Hematopoietic multipotent progenitor cell (in vitro differentiated cells): ENCODE measurements around the gene SEPHS2. TPM values are rescaled to one million over a fixed set of nuclear protein-coding genes. Genes with fewer than 3 reads are reported as not detected.
"Not testable (repeated sequence)": the region's sequence is repeated elsewhere in the genome, so short reads cannot be mapped to it uniquely, and the experiment has no call there.

Experiments used
- DNase-seq, 3 donors: peaks; one replicate each; pipeline ENCODE4 v3.0.0-alpha.2; 2011 to 2015; ENCODE audit warnings: low read depth in 2 of 3, low spot score in 2 of 3
- total RNA-seq: library from RNA; depleted of rRNA; stranded (reverse); fragments of >200 nt; gene quantifications from one replicate; pipeline ENCODE4 v1.2.3, GENCODE V29; 2012

The SEPHS2 gene
- total RNA-seq: 18.9 TPM

GRCh38 chr16:30445408-30446202 is at the start of gene SEPHS2:
TSS of gene SEPHS2 (minus strand) at chr16:30445874. CDS start at chr16:30445727, 147 bp downstream.
- DNase-seq: peak; percentile 81 to 98 (median 95)

DNA sequence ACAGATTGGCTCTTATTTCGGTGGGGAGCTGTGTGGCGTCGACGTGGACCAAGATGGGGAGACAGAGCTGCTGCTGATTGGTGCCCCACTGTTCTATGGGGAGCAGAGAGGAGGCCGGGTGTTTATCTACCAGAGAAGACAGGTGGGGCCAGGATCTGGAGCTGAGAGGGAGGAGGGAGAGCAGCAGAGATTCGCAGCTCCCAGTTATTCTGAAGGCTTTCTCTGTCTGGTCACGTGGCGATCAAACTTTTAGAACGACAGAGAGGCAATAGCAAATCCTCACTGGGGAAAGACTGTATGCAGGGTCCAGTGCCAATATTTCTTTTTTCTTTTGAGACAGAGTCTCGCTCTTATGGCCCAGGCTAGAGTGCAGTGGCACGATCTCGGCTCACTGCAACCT is 49.0 kb upstream of the SEPHS2 start:
- DNase-seq: no peak

DNA sequence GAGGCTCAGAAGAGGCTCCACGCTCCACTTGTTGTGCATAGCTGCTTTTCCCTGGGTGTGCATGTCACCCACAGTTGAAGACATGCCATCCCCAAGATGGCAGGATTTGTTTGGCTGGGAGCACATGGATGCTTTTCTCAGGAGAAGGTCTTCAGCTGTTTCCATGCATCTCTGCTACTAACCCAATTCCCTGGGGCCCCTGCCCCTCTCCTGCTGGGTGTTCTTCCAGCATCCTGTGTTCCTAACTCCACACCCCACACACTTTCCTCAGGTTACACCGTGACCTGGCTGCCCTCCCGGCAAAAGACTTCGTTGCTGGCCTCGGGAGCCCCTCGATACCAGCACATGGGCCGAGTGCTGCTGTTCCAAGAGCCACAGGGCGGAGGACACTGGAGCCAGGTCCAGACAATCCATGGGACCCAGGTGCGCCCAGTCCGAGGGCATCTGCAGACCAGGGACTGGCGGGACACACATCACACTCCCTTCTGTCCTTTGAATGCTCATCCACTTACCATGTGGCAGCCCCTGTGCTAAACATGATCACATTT is 48.3 kb upstream of the SEPHS2 start:
- no peak for DNase-seq

DNA sequence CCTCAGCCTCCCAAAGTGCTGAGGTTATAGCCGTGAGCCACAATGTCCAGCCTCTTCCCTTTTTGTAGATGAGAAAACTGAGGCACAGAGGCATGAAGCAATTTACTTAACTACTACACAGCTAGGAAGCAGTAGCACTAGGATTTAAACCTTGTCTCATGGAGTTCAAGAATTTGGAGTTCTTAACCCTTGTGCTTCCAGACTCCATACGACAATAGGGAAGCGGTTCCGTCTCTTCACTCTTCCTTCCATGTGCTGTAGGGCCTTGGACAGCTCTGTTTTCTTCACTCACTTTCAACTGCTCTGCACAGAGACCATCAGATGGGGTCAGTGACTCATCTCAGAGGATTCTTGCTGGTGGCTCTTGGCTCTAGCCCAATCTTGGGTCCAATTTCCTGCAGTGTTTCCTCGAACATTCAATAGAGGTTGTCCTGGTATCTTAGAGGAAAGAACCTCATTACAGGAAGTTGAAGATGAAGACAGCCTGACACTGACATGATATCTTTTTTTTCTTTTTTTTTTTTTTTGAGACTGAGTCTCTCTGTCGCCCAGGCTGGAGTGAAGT is 46.2 kb upstream of the SEPHS2 start:
- peak in 2 of 3 donors; percentile 54 to 62 for DNase-seq

DNA sequence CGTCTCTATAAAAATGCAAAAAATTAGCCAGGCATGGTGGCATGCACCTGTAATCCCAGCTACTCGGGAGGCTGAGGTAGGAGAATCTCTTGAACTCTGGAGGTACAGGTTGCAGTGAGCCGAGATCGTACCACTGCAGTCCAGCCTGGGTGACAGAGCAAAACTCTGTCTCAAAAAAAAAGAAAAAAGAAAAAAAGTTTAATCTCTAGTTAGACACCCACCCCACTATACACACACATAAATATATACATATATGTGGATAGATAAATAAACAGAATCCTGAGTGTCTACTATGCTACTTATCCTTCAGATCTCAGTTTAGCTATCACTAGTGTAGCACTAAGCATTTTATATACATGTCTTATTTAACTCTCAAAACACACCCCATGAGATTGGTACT is 45.6 kb upstream of the SEPHS2 start:
- DNase-seq: no peak

DNA sequence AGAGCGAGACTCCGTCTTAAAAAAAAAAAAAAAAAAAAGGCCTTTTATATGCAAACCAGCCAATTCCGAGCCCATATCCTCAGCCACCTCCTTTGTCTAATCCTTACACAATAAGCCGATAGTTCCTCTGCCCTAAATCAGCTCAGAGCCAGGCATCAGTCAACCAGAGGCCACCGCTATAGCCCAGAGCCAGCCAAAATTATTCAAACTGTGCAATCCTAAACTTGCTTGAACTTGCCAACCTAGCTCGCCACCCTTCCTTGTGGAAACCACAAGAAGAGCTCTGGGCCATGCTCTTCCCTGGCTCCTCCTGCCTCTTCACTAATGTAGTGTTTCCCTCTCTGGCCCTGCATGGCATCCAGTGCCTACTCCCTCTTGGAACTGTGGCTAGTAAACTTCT is 44.5 kb upstream of the SEPHS2 start:
- DNase-seq: no peak

GRCh38 chr16:30488764-30489605 is 43.3 kb upstream of the SEPHS2 start:
- no peak for DNase-seq

DNA sequence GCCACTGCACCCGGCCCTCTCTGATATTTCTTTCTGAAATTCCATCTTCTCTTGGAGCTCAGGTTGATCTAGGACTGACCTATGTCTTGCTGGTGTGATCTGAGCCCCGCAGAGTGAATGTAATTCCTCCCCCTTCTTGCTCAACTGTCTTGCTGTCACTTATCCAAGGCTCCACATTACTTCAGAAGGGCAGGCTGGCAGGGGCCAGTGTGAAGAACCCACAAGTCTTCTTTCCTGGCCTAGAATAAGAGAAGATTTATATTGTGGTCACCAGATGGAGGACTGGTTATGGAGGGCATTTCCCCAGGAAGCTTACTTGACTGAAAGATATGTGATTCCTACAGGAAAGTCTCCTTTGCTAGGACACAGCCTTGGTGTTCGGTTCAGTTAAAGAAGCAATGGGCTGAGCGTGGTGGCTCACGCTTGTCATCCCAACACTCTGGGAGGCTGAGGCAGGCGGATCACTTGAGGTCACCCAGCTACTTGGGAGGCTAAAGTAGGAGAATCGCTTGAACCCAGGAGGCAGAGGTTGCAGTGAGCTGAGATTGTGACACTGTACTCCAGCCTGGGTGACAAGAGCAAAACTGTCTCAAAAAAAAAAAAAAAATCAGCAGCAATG is 40.3 kb upstream of the SEPHS2 start:
- DNase-seq: no peak

GRCh38 chr16:30484887-30485286 is 39.2 kb upstream of the SEPHS2 start:
- DNase-seq: no peak

- DNase-seq: no peak
Observed at GRCh38 chr16:30482366-30482765, 36.7 kb upstream of the SEPHS2 start.

- no peak for DNase-seq
Observed at GRCh38 chr16:30481381-30481780, 35.7 kb upstream of the SEPHS2 start.

DNA sequence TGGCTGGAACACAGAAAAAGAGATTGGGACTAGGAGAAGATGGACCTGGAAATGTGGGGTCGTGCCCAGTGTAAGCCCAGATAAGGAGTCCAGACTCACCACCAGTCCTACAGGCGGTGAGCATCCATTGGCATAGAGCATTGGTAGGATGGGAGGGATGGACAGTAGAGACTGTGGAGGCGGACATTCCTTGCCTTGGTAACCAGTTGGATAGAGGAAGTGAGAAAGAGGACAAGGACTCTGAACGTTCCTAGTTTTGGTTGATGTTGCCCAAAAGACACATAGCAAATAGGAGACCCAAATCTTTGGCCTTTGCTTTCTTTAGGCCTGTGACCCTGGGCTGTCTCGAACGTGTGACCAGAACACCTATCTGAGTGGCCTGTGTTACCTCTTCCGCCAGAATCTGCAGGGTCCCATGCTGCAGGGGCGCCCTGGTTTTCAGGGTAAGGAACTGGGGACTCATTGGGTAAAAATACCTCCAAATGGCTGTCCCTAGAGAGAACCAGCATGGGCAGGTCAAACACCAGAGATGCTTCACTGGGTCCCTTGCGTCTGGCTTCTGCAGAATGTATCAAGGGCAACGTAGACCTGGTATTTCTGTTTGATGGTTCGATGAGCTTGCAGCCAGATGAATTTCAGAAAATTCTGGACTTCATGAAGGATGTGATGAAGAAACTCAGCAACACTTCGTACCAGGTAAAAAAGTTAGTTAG is 33.2 kb upstream of the SEPHS2 start:
- no peak for DNase-seq

- not testable (repeated sequence) for DNase-seq
Observed at GRCh38 chr16:30477773-30478172, 32.1 kb upstream of the SEPHS2 start.

- DNase-seq: no peak
Observed at GRCh38 chr16:30476991-30477390, 31.3 kb upstream of the SEPHS2 start.

GRCh38 chr16:30474684-30475083 is 29.0 kb upstream of the SEPHS2 start:
- no peak for DNase-seq

- DNase-seq: no peak
Observed at GRCh38 chr16:30474074-30474452, 28.4 kb upstream of the SEPHS2 start.

DNA sequence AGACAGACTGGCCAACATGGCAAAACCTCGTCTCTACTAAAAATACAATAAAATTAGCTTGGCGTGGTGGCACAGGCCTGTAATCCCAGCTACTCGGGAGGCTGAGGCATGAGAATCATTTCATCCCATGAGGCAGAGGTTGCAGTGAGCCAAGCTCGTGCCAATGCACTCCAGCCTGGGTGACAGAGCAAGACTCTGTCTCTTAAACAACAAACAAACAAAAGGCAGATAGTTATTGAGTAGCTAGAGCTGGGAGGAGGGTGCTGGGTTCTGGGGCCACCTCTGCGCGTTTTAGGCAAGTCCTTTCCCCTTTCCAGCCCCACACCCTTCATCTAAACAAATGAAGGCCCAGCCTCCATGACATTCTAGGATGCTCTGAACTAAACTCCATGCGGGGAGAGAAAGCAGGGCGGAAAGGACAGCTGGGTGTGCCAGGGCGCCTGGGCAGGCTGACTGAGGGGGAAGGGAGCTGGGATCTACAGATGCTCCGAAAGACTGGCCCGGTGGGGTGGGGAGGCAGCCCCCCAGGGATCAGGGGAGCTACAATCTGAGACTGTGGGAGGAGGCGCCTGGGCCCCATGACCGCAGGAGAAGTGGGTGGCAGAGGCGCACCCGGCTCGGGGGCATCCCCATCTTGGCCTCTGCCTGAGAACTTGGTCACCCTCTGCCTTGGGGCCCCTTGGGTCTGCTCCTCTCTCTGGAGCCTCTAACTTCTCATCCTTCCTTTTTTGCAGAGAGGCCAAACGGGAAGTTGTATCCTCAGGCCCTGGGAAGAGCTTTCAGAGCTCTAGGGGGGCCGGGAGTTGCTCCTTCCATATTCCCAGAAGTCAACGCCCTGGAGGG is 27.8 kb upstream of the SEPHS2 start:
- DNase-seq: no peak

DNA sequence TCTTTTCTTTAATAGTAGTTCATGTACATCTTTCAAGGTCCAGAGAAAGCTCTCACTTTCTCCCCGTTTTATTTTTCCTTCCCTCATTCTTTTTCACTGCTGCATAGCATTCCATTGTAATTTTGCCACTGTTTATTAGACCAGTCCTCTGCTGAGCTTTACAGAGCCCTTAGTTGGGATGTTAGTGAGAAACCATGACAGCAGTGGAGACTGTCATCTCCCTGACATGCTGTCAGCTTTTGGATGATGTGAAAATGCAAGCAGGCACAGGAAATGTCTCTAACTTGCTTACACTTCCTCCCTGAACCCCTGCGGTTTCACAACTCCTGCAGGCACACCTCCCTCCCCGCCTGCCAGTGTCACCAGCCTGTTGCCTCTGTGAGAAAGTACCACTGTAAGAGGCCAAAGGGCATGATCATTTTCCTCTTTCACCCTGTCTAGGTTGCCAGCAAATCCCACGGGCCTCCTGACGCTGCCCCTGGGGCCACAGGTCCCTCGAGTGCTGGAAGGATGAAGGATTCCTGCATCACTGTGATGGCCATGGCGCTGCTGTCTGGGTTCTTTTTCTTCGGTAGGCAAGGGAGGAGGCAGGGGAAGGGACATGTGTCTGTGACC is 26.8 kb upstream of the SEPHS2 start, which contains the start of gene ITGAL:
Gene ITGAL (plus strand): TSS at position 415 of the 615 bp plus-strand sequence. CDS start 96 bp downstream, at position 511.
- peak; percentile 51 to 84 (median 63) for DNase-seq

GRCh38 chr16:30470632-30470995 is 24.9 kb upstream of the SEPHS2 start:
- DNase-seq: no peak
